GM19351 (cell line): ENCODE results near the gene TMEM244.
"Not testable (repeated sequence)": the region's sequence is repeated elsewhere in the genome, so short reads cannot be mapped to it uniquely, and the experiment has no call there.

Experiments
- ATAC-seq: cut with Tn5 transposase; IDR thresholded peaks from one replicate; pipeline ENCODE4 v1.9.1; 2021; ENCODE audit warnings: mild to moderate bottlenecking, moderate library complexity; ENCODE audit not compliant: unreplicated experiment

The TMEM244 gene

GRCh38 chr6:129867403-129867802 is 6.3 kb upstream of the TMEM244 start:
- no peak for ATAC-seq

GRCh38 chr6:129866688-129867087 is 5.6 kb upstream of the TMEM244 start:
- ATAC-seq = no peak

DNA sequence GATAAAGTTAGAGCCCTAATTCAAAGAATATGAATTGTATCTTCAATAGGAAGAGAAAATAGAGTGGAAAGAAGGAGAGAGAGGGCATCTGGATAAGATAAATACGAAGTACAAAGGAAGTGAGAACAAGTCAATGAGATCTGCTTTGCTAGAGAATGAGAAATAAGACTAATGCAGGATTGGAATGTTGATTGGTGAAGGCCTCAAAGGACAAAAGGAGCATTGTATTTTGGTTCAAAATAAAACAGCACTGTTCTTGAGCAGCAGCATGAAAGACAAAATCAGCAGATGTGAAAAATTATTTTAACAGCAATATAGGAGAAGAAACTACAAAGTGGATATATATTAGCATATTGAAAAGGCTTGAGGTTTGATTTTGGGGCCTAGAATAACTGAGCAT is 5.1 kb upstream of the TMEM244 start:
- ATAC-seq = no peak

- no peak for ATAC-seq
Observed at GRCh38 chr6:129865013-129865412, 3.9 kb upstream of the TMEM244 start.

- no peak for ATAC-seq
Observed at GRCh38 chr6:129863664-129864063, 2.5 kb upstream of the TMEM244 start.

GRCh38 chr6:129859524-129859923 is 1.6 kb downstream of the TMEM244 start:
- ATAC-seq = no peak

GRCh38 chr6:129857838-129858237 is 3.3 kb downstream of the TMEM244 start:
- no peak for ATAC-seq

DNA sequence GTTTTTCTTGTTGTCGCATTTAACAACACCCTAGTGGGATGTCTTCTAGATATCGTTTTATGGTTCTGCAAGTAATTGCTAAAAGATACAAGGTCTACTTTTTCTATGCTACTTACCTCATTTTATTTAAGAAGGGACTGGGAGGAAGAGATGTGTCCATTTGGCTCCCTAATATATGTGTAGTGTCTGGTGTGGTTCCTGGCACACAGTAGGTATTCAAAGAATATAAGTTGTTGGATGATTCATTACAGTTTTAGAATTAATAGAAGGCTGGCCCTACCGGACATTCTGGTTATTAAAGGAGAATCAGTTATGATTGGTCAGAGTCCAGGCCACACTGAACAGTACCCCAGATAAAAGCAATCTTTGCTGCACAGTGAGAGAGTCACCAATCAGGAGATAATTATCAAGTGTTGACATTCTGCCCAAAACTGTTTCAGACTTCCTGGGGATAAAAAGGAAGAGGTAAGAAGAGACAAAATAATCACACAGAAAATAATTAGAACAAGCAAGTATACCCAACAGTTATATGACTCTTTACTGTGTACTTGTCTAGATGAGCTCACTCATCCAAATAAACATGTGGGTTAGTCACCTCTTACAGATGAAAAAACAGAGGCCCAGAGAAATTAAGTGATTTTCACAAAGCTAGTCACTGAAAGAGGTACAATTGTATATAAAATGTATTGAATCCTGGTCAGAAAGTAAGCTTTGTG is 7.0 kb downstream of the TMEM244 start:
- ATAC-seq = no peak

- ATAC-seq = no peak
Observed at GRCh38 chr6:129852257-129852858, 8.8 kb downstream of the TMEM244 start.

GRCh38 chr6:129849456-129849855 is 11.7 kb downstream of the TMEM244 start:
- no peak for ATAC-seq

DNA sequence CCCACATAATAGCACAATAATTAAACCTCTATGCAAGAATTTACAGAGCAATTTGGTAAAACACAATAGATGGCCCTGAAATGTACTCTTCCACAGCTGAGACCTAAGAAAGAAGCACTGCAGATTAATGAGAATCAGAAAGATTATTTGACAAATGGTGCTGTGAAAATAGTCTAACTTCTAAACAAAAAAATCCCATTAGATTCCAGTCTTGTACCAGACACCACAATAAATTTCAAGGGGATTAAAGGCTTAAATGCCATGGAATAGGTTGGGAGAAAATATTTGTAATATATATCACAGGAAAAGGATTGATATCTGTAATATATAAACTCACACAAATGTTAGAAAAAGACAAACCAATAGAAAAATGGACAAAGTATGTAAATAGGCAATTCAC is 14.4 kb downstream of the TMEM244 start:
- ATAC-seq = no peak

- ATAC-seq = no peak
Observed at GRCh38 chr6:129845696-129846095, 15.4 kb downstream of the TMEM244 start.

GRCh38 chr6:129844118-129844891 is 16.8 kb downstream of the TMEM244 start:
- no peak for ATAC-seq

DNA sequence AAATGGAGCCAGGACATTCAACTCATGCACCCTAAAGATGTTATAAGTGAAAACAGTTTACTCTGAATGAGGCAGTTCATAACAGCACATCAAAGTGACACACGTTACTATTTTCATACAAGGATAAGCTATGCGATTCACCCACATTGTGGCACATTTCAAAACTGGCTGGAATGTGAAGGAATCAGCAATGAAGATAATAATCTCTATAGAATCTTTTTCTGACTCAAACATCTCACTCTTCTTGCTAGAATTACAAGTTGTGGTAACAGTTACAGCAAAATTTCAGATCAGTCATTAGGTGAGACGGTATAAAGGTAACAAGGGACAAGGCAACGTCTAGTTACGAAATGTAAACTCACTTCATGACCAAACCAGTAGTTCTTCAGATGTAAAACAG is 17.5 kb downstream of the TMEM244 start:
- no peak for ATAC-seq

GRCh38 chr6:129842881-129843409 is 18.2 kb downstream of the TMEM244 start:
- no peak for ATAC-seq

- no peak for ATAC-seq
Observed at GRCh38 chr6:129842137-129842536, 19.0 kb downstream of the TMEM244 start.

- ATAC-seq = not testable (repeated sequence)
Observed at GRCh38 chr6:129839562-129839961, 21.6 kb downstream of the TMEM244 start.

- ATAC-seq = no peak
Observed at GRCh38 chr6:129835691-129836090, 25.4 kb downstream of the TMEM244 start.

DNA sequence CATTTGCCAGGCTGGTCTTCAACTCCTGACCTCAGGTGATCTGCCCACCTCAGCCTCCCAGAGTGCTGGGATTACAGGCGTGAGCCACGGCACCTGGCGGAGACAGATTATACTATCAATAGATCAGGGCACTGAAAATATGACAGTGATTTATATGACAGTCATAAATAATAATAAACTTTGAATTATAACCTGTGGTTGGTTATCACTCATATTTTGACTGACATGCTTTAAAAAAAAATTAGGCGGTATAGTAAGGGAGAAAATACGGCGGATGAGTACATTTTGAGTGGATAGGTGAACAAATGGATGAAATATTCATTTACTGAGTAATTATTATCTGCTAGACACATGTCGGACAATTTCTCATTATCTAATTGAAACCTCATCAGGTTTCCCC is 28.8 kb downstream of the TMEM244 start:
- no peak for ATAC-seq

DNA sequence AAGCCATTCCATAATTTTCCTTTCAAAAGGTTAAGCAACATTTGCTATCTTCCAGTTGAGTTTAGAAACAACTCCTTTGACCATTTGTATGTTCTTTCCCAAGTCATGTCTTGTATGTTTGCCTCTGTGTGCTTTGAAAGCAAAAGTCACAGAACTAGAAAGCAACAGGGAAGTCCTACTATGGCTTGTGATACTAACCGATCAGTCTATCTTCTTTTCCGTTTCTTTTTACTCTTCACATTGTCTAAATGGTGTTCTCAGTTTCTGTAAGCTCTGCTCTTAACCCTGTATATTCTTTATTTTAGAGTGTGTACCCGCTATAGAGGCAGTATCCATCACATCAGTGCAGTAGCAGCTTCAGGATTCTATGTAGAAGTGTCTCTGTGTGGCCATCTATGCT is 32.9 kb downstream of the TMEM244 start:
- no peak for ATAC-seq

- ATAC-seq = no peak
Observed at GRCh38 chr6:129818251-129818650, 42.9 kb downstream of the TMEM244 start.

GRCh38 chr6:129817821-129818220 is 43.3 kb downstream of the TMEM244 start:
- no peak for ATAC-seq
